AG04449 (cell line): ENCODE data around the gene ZNF653.

Experiments
- CTCF ChIA-PET: fragments of 350-600 bp; formaldehyde crosslinking; extraction: SDS; loops from one replicate; lab custom pipeline; 2021; ENCODE audit warnings: antibody characterized with exemption; lab: Yijun Ruan, JAX
- POLR2A ChIA-PET: fragments of 400-600, 350-600 bp; formaldehyde crosslinking; extraction: SDS; loops from one replicate; lab custom pipeline; 2020; ENCODE audit warnings: antibody characterized with exemption, inconsistent platforms; lab: Yijun Ruan, JAX
- DNase-seq: peaks from one replicate; pipeline ENCODE4 v3.0.0-alpha.2; 2010; ENCODE audit warnings: low read depth, low spot score
- H3K4me3 ChIP-seq: 2 replicates; pipeline ENCODE4 v1.5.1; 2011; ENCODE audit warnings: low read depth, mild to moderate bottlenecking, control low read depth, low read length
- TF ChIP-seq, protein P1 (sequence below): IDR thresholded peaks from one replicate; pipeline ENCODE4 v1.5.1; 2011; ENCODE audit warnings: mild to moderate bottlenecking, moderate library complexity, low read length, control low read depth, inconsistent platforms; ENCODE audit not compliant: insufficient read depth; ENCODE audit errors: missing control alignments

The ZNF653 gene

DNA sequence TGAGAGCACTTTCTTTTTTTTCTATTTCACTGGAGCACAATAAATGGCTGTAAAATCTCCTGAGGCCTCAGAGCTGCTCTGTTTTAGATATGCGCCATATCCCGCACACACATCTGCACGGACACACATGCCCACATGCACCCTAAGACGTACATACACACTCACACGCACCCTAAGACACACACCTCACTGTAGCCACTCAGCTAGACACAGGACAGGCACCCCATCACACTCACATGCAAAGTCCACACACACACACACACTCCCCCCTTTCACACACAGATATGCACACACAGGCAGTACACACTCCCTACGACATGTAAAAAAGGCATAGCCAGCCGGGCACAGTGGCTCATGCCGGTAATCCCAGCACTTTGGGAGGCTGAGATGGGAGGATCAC is 44.6 kb upstream of the ZNF653 start:
- DNase-seq, result no peak
- ChIA-PET POLR2A (no interaction called here), CTCF (no interaction called here)
- TF ChIP-seq, protein P1, sequence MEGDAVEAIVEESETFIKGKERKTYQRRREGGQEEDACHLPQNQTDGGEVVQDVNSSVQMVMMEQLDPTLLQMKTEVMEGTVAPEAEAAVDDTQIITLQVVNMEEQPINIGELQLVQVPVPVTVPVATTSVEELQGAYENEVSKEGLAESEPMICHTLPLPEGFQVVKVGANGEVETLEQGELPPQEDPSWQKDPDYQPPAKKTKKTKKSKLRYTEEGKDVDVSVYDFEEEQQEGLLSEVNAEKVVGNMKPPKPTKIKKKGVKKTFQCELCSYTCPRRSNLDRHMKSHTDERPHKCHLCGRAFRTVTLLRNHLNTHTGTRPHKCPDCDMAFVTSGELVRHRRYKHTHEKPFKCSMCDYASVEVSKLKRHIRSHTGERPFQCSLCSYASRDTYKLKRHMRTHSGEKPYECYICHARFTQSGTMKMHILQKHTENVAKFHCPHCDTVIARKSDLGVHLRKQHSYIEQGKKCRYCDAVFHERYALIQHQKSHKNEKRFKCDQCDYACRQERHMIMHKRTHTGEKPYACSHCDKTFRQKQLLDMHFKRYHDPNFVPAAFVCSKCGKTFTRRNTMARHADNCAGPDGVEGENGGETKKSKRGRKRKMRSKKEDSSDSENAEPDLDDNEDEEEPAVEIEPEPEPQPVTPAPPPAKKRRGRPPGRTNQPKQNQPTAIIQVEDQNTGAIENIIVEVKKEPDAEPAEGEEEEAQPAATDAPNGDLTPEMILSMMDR, result no peak
- no peak overlapping the region for H3K4me3 ChIP-seq

DNA sequence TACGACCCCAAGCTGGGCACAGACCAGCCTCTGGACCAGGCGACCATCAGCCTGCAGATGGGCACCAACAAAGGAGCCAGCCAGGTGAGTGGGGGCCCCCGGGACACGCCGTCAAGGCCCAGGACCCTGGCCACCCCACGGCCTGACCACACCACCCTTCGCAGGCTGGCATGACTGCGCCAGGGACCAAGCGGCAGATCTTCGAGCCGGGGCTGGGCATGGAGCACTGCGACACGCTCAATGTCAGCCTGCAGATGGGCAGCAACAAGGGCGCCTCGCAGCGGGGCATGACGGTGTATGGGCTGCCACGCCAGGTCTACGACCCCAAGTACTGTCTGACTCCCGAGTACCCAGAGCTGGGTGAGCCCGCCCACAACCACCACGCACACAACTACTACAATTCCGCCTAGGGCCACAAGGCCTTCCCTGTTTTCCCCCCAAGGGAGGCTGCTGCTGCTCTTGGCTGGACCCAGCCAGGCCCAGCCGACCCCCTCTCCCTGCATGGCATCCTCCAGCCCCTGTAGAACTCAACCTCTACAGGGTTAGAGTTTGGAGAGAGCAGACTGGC is 43.8 kb upstream of the ZNF653 start:
- no peak overlapping the region for H3K4me3 ChIP-seq
- CTCF ChIA-PET, result interaction anchor here (0.7 kb wide), 1 partner anchor 11 kb away, joined by 3 read pairs; no protein-coding TSS in a partner anchor
- TF ChIP-seq, protein P1, result no peak
- no peak for DNase-seq
- POLR2A ChIA-PET, result no interaction called here

DNA sequence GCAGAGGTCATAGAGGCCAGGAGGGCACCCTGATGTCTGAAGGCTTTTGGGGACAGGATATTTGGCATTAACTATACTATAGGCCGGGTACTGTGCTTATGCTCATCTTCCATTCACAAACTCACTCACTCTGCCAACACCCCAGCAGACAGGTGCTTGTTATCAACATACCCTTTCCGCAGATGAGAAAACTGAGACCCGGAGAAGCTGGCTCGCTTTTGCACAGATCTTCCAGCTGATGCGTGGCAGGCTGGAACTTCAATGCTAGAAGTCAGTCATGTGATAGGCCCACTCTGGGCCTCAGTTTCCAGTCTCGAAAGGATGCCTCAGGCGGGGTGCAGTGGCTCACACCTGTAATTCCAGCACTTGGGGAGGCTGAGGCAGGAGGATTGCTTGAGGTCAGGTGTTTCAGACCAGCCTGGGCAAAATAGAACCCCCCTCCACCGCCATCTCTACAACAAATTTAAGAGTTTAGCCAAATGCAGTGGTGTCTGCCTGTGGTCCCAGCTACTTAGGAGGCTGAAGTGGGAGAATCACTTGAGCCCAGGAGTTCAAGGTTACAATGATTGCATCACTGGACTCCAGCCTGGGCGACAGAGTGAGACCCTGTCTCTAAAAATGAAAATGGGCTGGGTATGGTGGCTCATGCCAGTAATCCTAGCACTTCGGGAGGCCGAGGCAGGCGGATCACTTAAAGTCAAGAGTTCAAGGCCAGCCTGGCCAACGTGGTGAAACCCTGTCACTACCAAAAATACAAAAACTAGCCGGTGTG is 42.5 kb upstream of the ZNF653 start:
- TF ChIP-seq, protein P1, result no peak
- no peak overlapping the region for H3K4me3 ChIP-seq
- no peak for DNase-seq
- CTCF ChIA-PET, result interaction anchor here (1.1 to 4.3 kb wide), 4 partner anchors 9 to 66 kb away, joined by 3 to 31 read pairs (median 6); partner anchors contain the start of genes CNN1 and ELOF1
- POLR2A ChIA-PET, result no interaction called here

DNA sequence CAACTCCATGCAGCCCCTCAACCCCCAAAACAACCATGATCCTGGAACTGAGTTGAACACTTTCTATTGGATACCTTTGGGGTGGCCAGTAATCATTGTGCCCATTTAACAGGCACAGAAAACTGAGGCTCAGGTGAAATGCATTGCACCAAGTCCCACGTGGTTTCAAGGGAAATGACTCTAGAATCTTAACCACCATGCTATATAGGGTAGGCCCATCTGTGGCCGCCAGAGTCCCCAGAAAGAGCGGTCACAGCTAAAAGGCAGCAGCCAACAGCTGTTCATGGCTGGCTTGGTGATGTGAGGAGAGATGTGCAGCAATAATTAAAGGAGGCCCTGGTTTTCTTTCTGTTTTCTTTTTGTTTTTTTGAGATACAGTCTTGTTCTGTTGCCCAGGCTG is 35.6 kb upstream of the ZNF653 start:
- DNase-seq, result no peak
- CTCF ChIA-PET, result no interaction called here
- POLR2A ChIA-PET, result interaction anchor here (1.6 kb wide), 1 partner anchor 11 kb away, joined by 5 read pairs; no protein-coding TSS in a partner anchor

DNA sequence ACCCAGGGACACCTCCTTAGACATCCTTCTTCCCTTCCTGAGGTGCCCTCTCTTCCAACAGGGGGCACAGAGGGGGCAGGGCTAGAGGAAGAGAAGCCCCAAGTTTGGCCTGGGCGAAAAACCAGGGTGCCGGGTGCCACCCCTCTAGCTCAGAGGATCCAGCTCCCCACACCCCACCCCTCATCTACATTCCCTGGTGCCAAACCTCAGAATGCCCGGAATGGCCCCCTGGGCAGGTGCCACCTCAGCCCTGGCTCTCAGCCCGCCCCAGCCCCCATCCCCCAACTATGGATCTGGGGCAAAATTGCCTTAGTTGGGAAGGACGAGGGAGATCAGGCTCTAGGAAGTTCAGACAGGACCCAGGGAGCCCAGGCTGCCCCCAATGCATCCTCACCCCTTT is 35.0 kb upstream of the ZNF653 start:
- peak overlapping the region; percentile 64; the same call in 1 of the 2 replicates for H3K4me3 ChIP-seq
- TF ChIP-seq, protein P1, result no peak
- DNase-seq, result no peak
- CTCF ChIA-PET, result no interaction called here
- POLR2A ChIA-PET, result interaction anchor here (1.6 kb wide), 1 partner anchor 11 kb away, joined by 5 read pairs; no protein-coding TSS in a partner anchor

More for the DNA sequence above, 35.6 kb upstream of the ZNF653 start:
- H3K4me3 ChIP-seq, result no peak overlapping the region
- TF ChIP-seq, protein P1, result no peak
